ENCODE results near the gene JOSD2. TPM values are rescaled to one million over a fixed set of nuclear protein-coding genes. Genes with fewer than 3 reads are reported as not detected.

JOSD2 gene
- total and polyA plus RNA-seq, 9 of the 15 experiments (the other 6 are each of a cell fraction or from before 2014, with no cell fraction given): 0.06 to 14.4 (median 3.1) TPM

GRCh38 chr19:50492303-50493052, 18.5 kb downstream of the JOSD2 start:
- Histone ChIP-seq H4K20me1 (replicated peaks; ENCODE audit: control insufficient read depth, insufficient read depth, low read length) (no peaks in the 10 kb centered on the region), H3K9me3 (replicated peaks; ENCODE audit: control insufficient read depth, insufficient read depth, low read depth, low read length) (no peaks in the 10 kb centered on the region; the same call in 1 of the 2 replicates), H3K79me2 (ENCODE audit: control insufficient read depth, insufficient read depth, low read length) (no peaks in the 10 kb centered on the region), H3K27ac (ENCODE audit: extremely low read depth, low read depth, low read length) (no peak overlapping the region), H3K4me3 (no peak overlapping the region), H3K27me3 (ENCODE audit: control insufficient read depth in 2 of 2, insufficient read depth in 2 of 2, low read length in 2 of 2) (peaks cover 0 to 10% of the 10 kb centered on the region in 2 experiments; a peak in 2 of 5 replicates), H3K4me1 (replicated peaks in 1 of 2; ENCODE audit: control insufficient read depth in 2 of 2, insufficient read depth in 2 of 2, low read length in 2 of 2) (peaks cover 3 to 31% of the 10 kb centered on the region in 2 experiments; a peak in 3 of 5 replicates), H3K9ac (ENCODE audit: insufficient read depth in 1 of 2, low read depth in 2 of 2, low read length in 2 of 2) (0 out of 4 replicates have a peak overlapping the region, but pooled peaks of 1 of the 2 experiments have one; percentile 58), H3K4me2 (ENCODE audit: insufficient read depth, low read length) (peak overlapping the region; percentile 24; the same call in 1 of the 2 replicates), H2AFZ (ENCODE audit: low read depth, low read length) (no peak overlapping the region), H3K36me3 (ENCODE audit: control insufficient read depth, insufficient read depth, low read length) (no peaks in the 10 kb centered on the region), H3K9me1 (ENCODE audit: control insufficient read depth, insufficient read depth, low read length) (no peaks in the 10 kb centered on the region)
- POLR2A ChIA-PET: no interaction called here
- in situ Hi-C loops (cut with MboI): no loop called here
- peak; percentile 87 for ATAC-seq
- CTCF ChIA-PET (ENCODE audit: low intra/inter-chr PET ratio): interaction anchor here (0.6 kb wide), 1 partner anchor 289 kb away, joined by 3 read pairs; no protein-coding TSS in a partner anchor
- 3% methylated on average over 8 of the region's 12 CpGs for WGBS (ENCODE audit: insufficient coverage, low coverage, missing lambda C conversion rate)
- DNase-seq (ENCODE audit: extremely low read depth in 1 of 4, low spot score in 3 of 4): peak; percentile 50 to 60 (median 56)
- no TSS peak for BruUV-seq (replicated peaks)
- intact Hi-C loops (cut with micrococcal nuclease): no loop called here
- FAIRE-seq: peak; percentile 23
- TF ChIP-seq ZNF764 (CRISPR knock-in tag; IDR thresholded peaks at IDR 0.05; ENCODE audit: low read depth) (no peak), SUPT5H (IDR thresholded peaks at IDR 0.05) (0 out of 2 replicates have a peak, but pooled peaks have one; percentile 11), PKNOX1 (IDR thresholded peaks at IDR 0.05) (peak; percentile 54), ETS1 (conservative IDR thresholded peaks at IDR 0.05; ENCODE audit: control insufficient read depth, low read depth, low read length) (no peak), CEBPB (tag; IDR thresholded peaks at IDR 0.05) (peak; percentile 22; the same call in 1 of the 2 replicates), SRF (CRISPR knock-in tag; IDR thresholded peaks at IDR 0.05) (no peak), MXD1 (CRISPR knock-in tag; IDR thresholded peaks at IDR 0.05; ENCODE audit: borderline replicate concordance, poor library complexity, severe bottlenecking) (no peak), DPF2 (IDR thresholded peaks at IDR 0.05) (0 out of 2 replicates have a peak, but pooled peaks have one; percentile 8), ARID2 (IDR thresholded peaks at IDR 0.05) (no peak), KDM1A (IDR thresholded peaks at IDR 0.05) (0 out of 4 replicates have a peak, but pooled peaks of 1 of the 2 experiments have one; percentile 21), CBFB (CRISPR knock-in tag; IDR thresholded peaks at IDR 0.05) (no peak), HOMEZ (CRISPR knock-in tag; IDR thresholded peaks at IDR 0.05) (no peak)
